Stimulated activated CD8-positive, alpha-beta memory T cell treated with anti-CD3 and anti-CD28 coated beads, Interleukin-2, amount 100 ng/mL, for 1 hour (primary cell): ENCODE measurements around the gene CHI3L2.

ENCODE experiments used
- DNase-seq, 2 donors: peaks; one replicate each; pipeline ENCODE4 v3.0.0-alpha.2; 2020; ENCODE audit warnings: low read depth in 2 of 2

Gene CHI3L2

DNA sequence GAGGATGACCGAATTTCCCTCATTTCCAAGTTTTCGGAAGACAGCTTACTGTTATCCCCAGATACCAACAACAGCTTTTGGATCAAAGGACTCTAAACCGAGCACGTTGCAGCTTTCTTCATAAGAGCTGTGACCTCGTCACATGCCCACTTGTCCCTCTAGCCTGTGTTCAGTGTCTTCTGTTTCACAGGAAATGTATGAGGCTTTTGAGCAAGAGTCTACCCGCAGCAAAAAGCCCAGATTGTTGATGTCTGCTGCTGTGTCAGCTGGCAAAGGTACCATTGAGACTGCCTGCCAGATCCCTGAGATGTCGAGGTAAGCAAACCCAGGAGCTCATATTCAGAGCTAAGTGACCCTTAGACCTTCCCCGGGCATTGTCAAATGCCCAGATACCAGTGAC, 24.1 kb downstream of the CHI3L2 start:
- DNase-seq = no peak

DNA sequence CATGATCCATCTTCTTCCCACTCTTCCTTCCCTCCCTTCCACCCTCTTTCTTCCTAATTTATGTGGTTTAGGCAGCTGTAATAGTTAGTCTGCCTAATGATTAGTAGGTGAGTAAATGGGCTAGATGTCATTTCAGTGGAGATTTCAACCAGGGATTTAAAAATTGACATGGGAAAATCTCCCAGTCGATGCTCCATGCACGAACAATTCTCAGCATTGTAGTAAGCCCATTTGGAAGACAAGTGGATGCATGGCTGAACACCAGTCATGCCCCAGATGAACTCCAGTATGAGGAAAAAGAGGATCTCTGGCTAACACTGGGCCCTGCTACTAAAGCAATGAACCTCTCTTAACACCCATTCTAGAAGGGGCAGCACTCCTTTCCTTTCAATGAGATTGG, 25.3 kb downstream of the CHI3L2 start:
- DNase-seq = no peak

DNA sequence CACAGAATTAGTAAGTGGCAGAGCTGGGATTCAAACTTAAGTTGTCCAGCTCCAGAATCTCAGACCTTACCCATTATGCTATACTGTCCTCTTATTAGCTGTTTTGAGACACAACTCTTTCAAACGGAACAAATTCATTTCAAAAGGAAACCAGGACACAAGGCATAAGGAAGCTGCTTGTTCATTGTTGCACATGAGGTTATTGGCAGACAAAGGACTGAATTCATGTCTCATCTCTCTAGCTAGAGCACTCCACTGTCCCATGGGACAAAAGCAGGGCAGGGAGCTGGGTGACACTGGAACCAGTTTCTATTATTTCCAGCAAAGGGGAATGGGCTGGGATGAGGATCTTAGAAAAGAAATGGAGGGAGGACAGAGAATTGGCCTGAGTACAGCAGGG, 26.4 kb downstream of the CHI3L2 start:
- no peak for DNase-seq

DNA sequence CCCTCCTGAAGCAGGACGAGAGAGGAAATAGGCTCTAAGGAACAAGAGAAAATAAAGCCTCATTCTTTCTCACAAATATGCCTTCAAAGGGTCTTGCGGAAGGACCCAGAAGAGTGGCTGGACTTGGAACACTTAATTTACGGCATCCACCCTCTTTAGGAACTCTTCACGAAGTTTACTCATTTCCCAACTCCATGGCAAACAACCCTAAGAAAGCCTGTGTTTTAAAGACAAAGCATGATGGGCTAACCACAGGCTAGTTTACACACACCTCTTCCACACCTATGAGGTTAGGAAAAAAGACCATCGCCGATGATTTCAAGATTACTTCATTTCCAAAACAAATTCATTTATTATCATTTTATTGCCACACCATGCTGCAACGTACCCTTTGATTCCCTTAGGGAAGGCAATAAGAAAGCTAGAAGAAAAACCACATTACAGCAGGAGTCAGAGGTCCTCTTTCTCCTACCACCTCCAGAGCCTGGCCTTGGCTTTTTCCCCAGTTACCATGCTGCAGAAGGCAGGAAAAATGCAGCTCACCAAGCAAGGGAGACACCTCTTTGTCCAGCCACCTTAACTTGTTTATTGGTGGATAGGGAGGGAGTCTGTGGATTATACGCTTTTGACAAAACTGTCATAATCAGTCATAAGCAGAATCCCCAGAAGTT, 29.6 kb downstream of the CHI3L2 start:
- DNase-seq = no peak

DNA sequence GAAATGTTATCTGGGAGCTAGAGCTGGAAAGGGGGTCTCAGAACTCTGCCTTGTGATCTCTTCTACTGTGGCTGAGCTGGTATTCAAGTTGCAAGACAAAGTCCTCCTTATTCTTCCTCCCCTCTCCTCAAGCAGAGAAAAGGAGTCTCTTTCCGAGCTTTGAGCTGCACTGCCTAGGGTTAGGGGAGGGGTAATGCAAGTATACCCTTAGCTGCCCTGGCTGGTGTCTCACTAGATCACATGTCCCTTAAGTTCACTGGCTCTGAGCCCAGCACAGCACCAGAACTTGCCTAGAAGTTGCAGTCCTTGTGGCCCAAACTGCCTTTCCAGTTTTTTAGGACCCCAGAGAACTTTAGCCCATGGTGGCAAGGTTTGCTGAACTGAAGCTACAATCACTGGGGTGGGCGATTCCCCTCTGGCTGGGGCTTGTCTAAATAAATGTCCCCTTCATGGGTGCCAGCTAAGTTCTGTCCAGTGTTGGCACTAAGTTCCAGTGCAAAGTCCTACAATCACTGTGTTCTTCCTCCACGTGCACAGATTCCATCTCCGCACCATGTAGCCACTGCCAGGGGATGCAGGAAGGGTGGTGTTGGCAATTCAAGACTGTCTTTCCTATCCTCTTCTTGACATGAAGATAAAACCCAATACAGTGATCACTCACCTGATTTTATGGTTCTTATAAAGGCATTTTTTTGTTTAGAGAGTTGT, 40.4 kb downstream of the CHI3L2 start:
- DNase-seq = no peak

DNA sequence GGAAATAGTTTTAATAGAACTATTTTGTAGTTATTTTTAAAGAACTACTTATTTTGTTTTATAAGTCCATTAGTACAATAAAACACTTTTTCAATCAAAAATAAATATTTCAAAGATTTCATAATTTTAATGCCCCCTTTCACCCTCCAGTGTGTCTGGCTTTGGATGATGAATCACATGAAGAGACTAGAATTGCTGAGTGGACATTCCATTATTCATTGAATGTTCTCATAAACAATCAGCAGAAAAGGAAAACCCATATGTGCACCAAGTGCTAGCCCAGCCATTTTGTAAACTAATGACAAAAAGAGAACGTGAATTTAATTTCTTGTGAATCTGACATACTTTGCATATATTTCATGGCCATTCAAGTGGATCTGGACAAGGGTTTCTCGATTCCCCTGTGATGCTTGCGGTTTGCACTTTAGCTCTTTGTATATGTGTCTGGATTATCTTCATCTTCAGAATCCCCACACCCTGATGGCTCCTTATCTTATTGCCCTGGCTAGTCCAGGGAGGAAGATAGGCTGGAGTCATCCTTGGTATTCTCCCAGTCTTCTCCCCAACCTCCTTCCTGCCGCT, 42.4 kb downstream of the CHI3L2 start:
- DNase-seq = no peak

DNA sequence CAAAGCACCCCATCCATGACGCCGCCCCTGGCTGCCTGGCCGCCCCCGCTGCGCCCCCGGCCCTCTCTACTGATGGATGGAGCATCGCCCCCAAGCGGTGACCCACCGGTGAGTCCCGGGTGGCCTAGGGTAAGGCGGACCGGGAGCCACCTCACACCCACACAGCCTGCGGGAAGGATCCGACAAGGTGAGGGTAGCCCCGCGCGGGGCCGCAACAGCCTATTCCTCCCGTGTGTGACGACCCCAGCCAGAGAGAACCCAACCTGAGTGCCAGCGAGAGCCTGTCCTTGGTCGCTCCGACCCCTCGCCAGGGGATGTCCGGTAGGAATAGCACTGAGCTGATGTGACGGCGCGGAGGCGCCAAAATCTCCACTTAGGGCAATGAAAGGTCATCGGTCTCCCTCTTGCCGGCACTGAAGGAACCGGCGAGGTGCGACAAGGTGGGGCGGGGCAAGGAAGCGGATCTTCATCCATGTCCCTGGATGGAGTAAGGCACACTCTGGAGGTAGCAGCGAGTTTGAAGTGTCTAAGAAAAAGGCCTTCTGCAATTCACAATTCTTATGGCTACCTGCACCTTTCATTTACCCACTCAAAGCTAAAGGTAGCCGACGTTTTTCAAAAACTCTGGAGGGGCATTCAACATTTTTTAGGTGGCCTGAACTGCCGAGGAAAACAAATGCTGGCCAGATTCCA, 43.4 kb downstream of the CHI3L2 start:
- DNase-seq = no peak

DNA sequence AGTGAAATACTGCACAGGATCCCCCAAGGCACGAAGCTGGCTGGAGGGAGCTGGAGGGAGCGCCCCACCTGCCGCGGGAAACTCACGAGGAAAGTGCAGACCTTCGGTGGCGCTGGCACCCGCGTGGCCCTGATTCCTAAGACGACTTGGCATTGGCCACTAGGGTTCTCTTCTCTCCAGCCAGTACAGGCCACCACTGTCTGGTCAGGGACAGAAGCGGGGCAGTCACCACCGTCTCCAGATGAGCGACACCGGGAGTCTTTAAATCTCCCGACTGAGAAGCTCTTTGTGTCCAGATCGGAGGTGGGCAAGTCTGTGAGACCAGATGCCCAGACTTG, 43.9 kb downstream of the CHI3L2 start:
- DNase-seq = no peak

DNA sequence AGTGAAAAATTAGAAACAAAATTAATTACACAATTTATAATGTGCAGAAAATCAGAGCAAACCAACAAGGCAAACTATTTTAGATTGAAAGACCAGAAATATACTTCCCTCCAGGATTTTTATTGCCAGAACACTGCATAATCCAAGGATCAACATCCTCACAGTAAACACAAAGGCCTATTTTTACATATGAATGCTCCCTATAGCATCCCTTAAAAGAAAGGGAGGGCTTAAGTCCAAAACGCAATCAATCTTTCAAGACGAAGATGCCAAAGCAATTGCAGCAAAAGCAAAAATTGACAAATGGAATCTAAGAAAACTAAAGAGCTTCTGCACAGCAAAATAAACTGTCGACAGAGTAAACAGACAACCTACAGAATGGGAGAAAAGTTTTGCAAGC, 44.6 kb downstream of the CHI3L2 start:
- DNase-seq = no peak

DNA sequence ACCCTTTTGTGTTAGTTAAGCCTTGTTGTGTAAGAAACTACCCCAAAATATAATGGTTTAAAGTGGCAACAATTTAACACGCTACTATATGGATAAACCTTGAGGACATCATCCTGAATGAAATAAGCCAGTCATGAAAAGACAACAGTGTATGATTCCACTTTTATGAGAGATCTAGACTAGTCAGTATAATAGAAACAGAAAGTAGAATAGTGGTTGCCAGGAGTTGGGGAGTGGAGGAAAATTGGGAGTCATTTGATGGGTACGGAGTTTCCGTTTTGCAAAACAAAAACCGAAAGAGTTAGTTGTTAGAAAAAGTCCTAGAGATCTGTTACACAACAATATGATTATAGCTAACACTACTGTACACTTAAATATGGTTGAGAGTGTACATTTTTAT, 47.1 kb downstream of the CHI3L2 start:
- DNase-seq = no peak

DNA sequence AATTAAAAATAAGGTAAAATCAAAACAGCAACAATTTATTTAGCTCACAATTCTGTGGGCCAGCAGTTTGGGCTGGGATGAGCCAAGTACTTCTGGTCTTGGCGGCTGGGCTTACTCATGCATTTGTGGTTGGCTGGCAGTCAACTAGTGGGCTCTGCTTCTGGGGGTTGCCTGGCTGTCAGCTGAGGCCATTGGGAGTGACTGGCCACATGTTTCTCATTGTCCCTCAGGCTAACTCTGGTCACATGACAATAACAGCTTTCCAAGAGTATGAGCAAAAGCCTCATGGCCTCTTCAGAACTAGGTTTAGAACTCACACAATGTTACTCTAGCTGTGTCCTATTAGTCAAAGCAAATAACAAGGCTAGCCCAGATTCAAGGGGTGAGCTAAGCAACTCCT, 47.6 kb downstream of the CHI3L2 start:
- no peak for DNase-seq

DNA sequence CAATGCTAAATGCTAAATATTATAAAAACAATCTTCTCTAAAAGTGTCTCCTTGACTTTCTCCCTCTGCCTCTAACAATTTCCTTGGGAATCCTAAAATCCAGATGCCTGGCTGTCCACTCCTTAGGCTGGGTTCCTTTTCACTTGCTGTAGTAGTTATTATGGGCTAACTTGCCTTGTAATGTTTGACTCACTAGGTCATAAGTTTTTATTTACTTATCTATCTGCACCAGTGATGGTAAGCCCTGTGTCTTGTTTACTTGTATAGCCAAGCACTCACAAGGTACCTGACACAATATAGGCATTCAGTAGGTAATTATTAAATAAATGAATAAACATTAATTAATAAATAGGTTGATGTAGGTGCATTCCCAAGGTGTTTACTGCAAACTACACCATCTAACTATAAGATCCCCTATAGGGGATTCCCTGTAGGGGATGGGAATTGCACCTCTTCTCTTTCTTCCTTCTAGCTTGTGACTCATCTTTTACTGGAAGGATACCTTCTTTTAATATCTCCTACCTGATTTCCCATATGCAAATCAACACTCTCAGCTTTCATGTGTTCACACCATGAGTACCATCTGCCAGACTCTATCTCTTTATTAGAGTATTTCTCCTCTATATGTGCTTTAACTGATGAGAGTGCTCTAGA, 48.4 kb downstream of the CHI3L2 start:
- DNase-seq = no peak

DNA sequence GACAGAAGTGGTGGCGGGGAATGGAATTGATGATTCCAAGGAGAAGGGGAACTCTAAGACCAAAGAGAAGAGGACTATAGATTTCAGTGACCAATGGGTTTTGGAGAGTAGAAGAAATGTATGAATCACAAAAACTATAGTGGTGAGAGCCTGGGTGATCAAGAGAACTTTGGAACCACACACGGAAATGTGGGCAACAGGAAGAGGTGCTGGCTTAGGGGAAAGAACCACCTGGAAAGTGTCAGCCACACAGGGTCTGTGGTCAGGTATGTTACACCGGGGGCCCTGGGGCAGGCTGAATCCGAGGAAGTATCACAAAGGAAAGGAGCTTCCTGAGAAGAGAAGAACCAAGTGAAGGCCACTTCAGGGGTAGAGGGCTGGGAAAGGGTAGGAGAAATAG, 51.6 kb downstream of the CHI3L2 start:
- no peak for DNase-seq

DNA sequence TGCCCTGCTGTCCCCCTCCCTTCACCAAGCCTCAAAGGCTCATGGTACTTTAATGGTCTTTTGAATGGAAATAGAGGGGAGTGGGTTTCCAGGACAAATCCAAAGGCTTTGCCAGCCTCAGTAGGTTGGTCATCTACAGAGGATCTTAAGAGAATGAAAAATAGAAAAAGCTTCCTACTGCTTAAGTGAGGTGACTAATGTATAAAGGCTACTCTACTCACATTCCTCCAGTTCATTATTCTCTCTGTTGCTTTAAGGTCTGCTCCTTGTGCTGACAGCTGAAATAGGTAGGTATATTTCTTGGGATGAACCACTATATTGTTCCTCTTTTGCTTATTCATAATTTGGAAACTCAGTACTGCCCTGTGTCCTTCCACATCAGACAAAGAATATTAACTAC, 52.8 kb downstream of the CHI3L2 start:
- DNase-seq = no peak

DNA sequence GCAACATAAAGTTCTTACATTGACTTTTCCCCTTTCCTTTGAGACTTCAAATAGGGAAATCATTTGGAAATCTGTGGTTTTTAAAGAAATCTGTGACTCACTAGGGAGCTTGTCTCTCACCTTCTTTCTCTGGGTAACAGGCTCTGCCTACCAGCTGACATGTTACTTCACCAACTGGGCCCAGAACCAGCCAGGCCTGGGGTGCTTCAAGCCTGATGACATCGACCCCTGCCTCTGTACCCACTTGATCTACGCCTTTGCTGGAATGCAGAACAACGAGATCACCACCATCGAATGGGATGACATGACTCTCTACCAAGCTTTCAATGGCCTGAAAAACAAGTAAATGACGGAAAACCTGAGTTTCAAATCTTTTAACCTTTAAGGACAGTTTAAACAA, 53.9 kb downstream of the CHI3L2 start:
- no peak for DNase-seq

DNA sequence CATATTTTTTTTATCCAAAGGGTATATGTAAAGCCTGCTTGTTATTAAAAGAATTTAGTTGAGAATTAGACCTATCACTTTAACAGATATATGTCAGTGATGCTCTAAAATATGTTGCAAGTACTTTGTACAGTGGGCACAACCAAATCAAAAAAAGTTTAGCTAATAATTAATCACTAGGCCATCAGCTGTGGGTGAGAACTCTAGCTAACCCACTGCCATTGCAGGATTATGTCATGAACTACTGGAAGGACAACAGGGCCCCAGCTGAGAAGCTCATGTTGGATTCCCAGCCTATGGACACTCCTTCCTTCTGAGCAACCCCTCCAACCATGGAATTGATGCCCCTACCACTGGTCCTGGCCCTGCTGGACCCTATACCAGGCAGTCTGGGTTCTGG, 56.3 kb downstream of the CHI3L2 start:
- DNase-seq = no peak

DNA sequence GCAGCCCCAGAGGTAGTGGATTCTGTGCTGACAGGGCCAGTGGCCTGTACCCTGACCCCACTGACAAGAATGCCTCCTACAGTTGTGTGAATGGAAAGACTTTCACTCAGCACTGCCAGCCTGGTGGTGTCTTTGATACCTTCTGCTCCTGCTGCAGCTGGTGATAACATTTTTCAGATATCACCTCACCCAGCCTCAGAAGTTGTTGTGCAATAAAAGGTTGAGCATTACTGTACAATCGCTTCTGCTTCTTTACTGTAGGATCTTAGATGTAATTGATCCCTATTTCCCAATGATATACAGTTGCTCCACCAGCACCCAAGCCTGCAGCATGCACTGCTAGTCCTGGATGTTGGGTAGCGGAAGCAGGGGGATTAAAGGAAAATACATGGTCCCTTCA, 58.4 kb downstream of the CHI3L2 start:
- DNase-seq = no peak

DNA sequence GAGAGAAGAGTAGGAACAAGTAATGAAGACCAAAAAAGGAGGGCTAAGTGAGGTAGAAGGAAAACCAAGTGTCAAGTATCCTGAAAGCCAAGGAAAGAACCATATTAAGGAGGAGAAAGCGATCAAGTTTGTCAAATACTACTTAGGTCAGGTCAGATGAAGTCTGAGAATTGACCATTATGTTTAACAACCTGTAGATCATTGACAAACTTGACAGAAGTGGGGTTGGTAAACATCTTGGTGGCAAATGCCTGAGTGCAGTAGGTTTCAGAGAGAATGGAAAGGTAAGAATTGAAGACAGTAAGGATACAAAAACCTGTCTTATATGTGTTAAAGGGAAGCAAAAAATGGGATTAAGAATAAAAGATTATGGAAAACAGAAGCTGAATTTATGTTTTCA, 59.4 kb downstream of the CHI3L2 start:
- DNase-seq = no peak

DNA sequence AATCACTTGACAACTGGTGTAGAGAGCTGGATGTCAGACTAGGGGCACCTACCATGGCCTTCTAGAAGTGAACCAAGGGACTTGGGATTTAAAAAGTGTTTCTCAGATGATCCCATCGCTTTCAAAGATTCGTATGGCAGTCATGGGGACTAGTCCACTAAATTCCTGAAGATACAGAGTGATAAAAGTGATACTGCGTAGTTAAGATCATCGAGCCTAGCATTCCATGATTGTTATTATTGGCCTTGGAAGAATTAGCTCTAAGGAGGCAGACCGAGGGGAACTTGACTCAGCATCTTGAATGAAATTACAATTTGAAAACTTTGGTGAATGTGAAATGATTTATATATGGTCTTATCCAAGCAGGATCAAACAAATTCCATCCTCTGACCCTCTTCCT, 61.9 kb downstream of the CHI3L2 start:
- DNase-seq = no peak

DNA sequence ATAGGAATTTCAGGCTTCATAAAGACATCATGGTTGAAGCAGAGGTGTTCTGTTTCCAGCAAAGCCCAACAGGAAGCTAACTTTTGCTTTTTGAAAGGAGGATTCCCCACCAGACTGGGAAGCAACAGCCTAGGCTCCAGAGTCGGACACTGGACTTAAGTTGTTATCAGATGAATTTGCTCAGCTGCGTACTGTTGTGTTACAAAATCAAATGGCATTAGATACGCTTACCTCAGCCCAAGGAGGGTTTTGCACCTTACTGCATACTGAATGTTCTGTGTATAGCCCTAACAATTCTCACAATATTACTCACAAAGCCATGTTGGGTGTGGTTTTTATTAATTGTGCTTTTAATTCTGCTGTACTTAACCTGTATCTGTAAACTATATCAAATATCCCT, 62.6 kb downstream of the CHI3L2 start:
- DNase-seq = no peak

DNA sequence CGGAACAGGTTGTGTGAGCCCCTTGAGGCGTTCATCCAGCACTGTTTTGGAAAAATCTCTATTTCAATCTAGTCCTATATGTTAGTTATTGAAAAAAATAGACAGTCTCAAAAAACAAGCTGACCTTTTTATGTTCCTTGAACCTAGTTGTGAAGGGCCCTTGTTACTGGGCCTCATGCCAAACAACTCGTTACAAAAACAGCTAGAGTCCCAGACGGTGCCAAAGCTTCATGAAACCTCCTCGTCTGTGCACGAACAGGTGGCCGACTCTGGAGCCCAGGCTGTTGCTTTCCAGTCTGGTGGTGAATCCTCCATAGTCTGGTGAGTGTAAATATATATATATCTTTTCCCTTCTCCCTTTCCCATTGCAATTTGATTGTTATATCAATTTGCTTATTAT, 63.1 kb downstream of the CHI3L2 start, which contains the start of gene CHIA:
TSS of gene CHIA (plus strand) at position 222 of the 400 bp plus-strand sequence. CDS start 19,617 bp downstream, outside the sequence.
- no peak for DNase-seq
